CD4-positive, alpha-beta T cell (primary cell): ENCODE data around the gene UPK2. TPM values are rescaled to one million over a fixed set of nuclear protein-coding genes. Genes with fewer than 3 reads are reported as not detected.
"Not testable (repeated sequence)": the region's sequence is repeated elsewhere in the genome, so short reads cannot be mapped to it uniquely, and the experiment has no call there.

Source experiments
- ATAC-seq: fragments of 200-7000 bp; cut with Tn5 transposase; one replicate; pipeline ENCODE4 v1.10.0; 2022; ENCODE audit warnings: mild to moderate bottlenecking; ENCODE audit not compliant: poor library complexity
- CTCF ChIA-PET: fragments of 350-600 bp; sonication (Branson Sonifier 250); formaldehyde crosslinking; loops from one replicate; lab custom pipeline; 2021; ENCODE audit warnings: antibody characterized with exemption, inconsistent platforms; lab: Charles Lee
- POLR2A ChIA-PET: fragments of 350-600 bp; sonication (Branson Sonifier 250); formaldehyde crosslinking; loops from one replicate; lab custom pipeline; 2021; ENCODE audit warnings: antibody characterized with exemption, inconsistent platforms; lab: Charles Lee
- DNase-seq, 14 experiments: peaks; one replicate each; pipeline ENCODE4 v3.0.0-alpha.2; 2013 to 2020; ENCODE audit warnings: mixed read lengths in 2 of 14
- H3K27ac ChIP-seq, 2 donors: one replicate each; pipeline versions ENCODE4 v1.5.1 to v1.7.0; 2013; ENCODE audit warnings: low read length in 2 of 2, low read depth in 1 of 2, mild to moderate bottlenecking in 1 of 2
- H3K27me3 ChIP-seq, 2 experiments: 1 replicate in 1 of 2; 2 replicates in 1 of 2; pipeline versions ENCODE4 v1.6.1 to v1.7.0; 2013; ENCODE audit warnings: low read length in 2 of 2, control low read depth in 1 of 2, mild to moderate bottlenecking in 1 of 2, moderate library complexity in 1 of 2; ENCODE audit not compliant: insufficient read depth in 2 of 2, control insufficient read depth in 1 of 2
- H3K36me3 ChIP-seq: one replicate; pipeline ENCODE4 v1.6.1; 2013; ENCODE audit warnings: low read length, control low read depth; ENCODE audit not compliant: insufficient read depth
- H3K4me1 ChIP-seq: one replicate; pipeline ENCODE4 v1.6.1; 2013; ENCODE audit warnings: low read length, control low read depth; ENCODE audit not compliant: insufficient read depth
- H3K4me3 ChIP-seq: one replicate; pipeline ENCODE4 v1.5.1; 2013; ENCODE audit warnings: mild to moderate bottlenecking, low read length, moderate library complexity
- H3K9me3 ChIP-seq, 2 experiments: 1 replicate in 1 of 2; 2 replicates in 1 of 2; pipeline versions ENCODE4 v1.6.1 to v1.7.0; 2013; ENCODE audit warnings: low read length in 2 of 2, mild to moderate bottlenecking in 2 of 2, control low read depth in 1 of 2, moderate library complexity in 1 of 2; ENCODE audit not compliant: control insufficient read depth in 1 of 2, insufficient read depth in 1 of 2
- H3K27ac Mint-ChIP-seq: one replicate; pipeline ENCODE4 v1.8.0; 2020; ENCODE audit warnings: mixed read lengths
- H3K27me3 Mint-ChIP-seq: one replicate; pipeline ENCODE4 v1.8.0; 2021; ENCODE audit warnings: mixed read lengths
- H3K36me3 Mint-ChIP-seq: one replicate; pipeline ENCODE4 v1.8.0; 2021; ENCODE audit warnings: low read depth, mixed read lengths
- H3K4me1 Mint-ChIP-seq: one replicate; pipeline ENCODE4 v1.8.0; 2021; ENCODE audit warnings: low read depth, mixed read lengths
- H3K4me3 Mint-ChIP-seq: one replicate; pipeline ENCODE4 v1.8.0; 2020; ENCODE audit warnings: mild to moderate bottlenecking, mixed read lengths
- H3K9me3 Mint-ChIP-seq: one replicate; pipeline ENCODE4 v1.8.0; 2020; ENCODE audit warnings: mixed read lengths
- CTCF ChIP-seq: fragments of 200-600 bp; IDR thresholded peaks from one replicate; pipeline ENCODE4 v1.8.0; 2022; ENCODE audit warnings: antibody characterized with exemption, mild to moderate bottlenecking
- intact Hi-C, 2 experiments: fragments of 100-400 bp; cut with DNase I in 1 of 2; cut with micrococcal nuclease in 1 of 2; formaldehyde crosslinking; loops; one replicate each; pipeline versions ENCODE4 v1.15.1 to v1.9.0; 2023 to 2025; cut with DNase I, micrococcal nuclease
- total RNA-seq, 174 experiments: library from RNA in 2 of 174; stranded (reverse) in 2 of 174; gene quantifications; one replicate each; pipeline ENCODE4 v1.2.3 and lab custom pipeline; 2021 to 2026

Gene UPK2
- total RNA-seq, 2 experiments from 2014 or later: 0.27 TPM; not detected in 1

- Histone ChIP-seq H3K36me3 (no peaks in the 10 kb centered on the region), H3K27ac (no peak overlapping the region), H3K9me3 (no peaks in the 10 kb centered on the region), H3K27me3 (no peaks in the 10 kb centered on the region), H3K4me3 (no peak overlapping the region), H3K4me1 (peaks cover 4% of the 10 kb centered on the region)
- DNase-seq (no peak), ATAC-seq (no peak)
- intact Hi-C loops: no loop called here
- Mint-ChIP-seq H3K27ac (no peak overlapping the region), H3K9me3 (no peaks in the 10 kb centered on the region), H3K36me3 (no peaks in the 10 kb centered on the region), H3K4me3 (no peak overlapping the region), H3K4me1 (peaks cover 15% of the 10 kb centered on the region), H3K27me3 (no peaks in the 10 kb centered on the region)
- POLR2A ChIA-PET: interaction anchor here (0.6 kb wide), 1 partner anchor 244 kb away, joined by 3 read pairs; no protein-coding TSS in a partner anchor
- CTCF ChIA-PET: interaction anchor here (1.7 kb wide), 1 partner anchor 10 kb away, joined by 4 read pairs; the partner anchor contains the start of gene UPK2
- no peak for TF ChIP-seq CTCF
These were observed 9.0 kb upstream of the UPK2 start for GRCh38 chr11:118947091-118947490.

- Histone ChIP-seq H3K27me3 (no peaks in the 10 kb centered on the region), H3K27ac (no peak overlapping the region), H3K9me3 (no peaks in the 10 kb centered on the region), H3K4me1 (peaks cover 4% of the 10 kb centered on the region), H3K4me3 (no peak overlapping the region), H3K36me3 (no peaks in the 10 kb centered on the region)
- H3K27me3 Mint-ChIP-seq: no peaks in the 10 kb centered on the region
- ChIA-PET POLR2A (no interaction called here), CTCF (no interaction called here)
- no peaks in the 10 kb centered on the region for H3K36me3 Mint-ChIP-seq
- no peak overlapping the region for H3K4me3 Mint-ChIP-seq
- intact Hi-C loops: no loop called here
- DNase-seq: no peak
- H3K4me1 Mint-ChIP-seq: peaks cover 15% of the 10 kb centered on the region
- H3K9me3 Mint-ChIP-seq: no peaks in the 10 kb centered on the region
- no peak for TF ChIP-seq CTCF
- no peak overlapping the region for H3K27ac Mint-ChIP-seq
- no peak for ATAC-seq
These were observed 8.1 kb upstream of the UPK2 start for GRCh38 chr11:118948000-118948399.

- H3K27me3 Mint-ChIP-seq: peaks cover 5% of the 10 kb centered on the region
- POLR2A ChIA-PET: interaction anchor here (0.6 kb wide), 2 partner anchors 154 to 254 kb away, joined by 3 to 4 read pairs; no protein-coding TSS in a partner anchor
- H3K4me3 Mint-ChIP-seq: no peak overlapping the region
- Histone ChIP-seq H3K36me3 (no peaks in the 10 kb centered on the region), H3K4me1 (peaks cover 8% of the 10 kb centered on the region), H3K4me3 (no peak overlapping the region), H3K9me3 (no peaks in the 10 kb centered on the region), H3K27ac (no peak overlapping the region), H3K27me3 (no peaks in the 10 kb centered on the region)
- intact Hi-C loops: loop anchor here in 1 of 2 experiments (10.0 kb wide), 1 partner anchor 258 kb away; no protein-coding TSS in a partner anchor
- no peaks in the 10 kb centered on the region for H3K9me3 Mint-ChIP-seq
- no peak for ATAC-seq
- CTCF ChIA-PET: no interaction called here
- H3K36me3 Mint-ChIP-seq: no peaks in the 10 kb centered on the region
- no peaks in the 10 kb centered on the region for H3K4me1 Mint-ChIP-seq
- H3K27ac Mint-ChIP-seq: no peak overlapping the region
- DNase-seq: no peak
- TF ChIP-seq CTCF: no peak
These were observed 2.8 kb upstream of the UPK2 start for GRCh38 chr11:118953265-118953664.

- H3K27me3 Mint-ChIP-seq, H3K4me1 Mint-ChIP-seq, H3K4me1 ChIP-seq, ATAC-seq, DNase-seq, H3K4me3 Mint-ChIP-seq, H3K9me3 ChIP-seq, H3K27ac Mint-ChIP-seq, H3K27me3 ChIP-seq, H3K36me3 ChIP-seq, H3K27ac ChIP-seq, H3K4me3 ChIP-seq, H3K36me3 Mint-ChIP-seq, CTCF ChIA-PET, H3K9me3 Mint-ChIP-seq: not testable (repeated sequence)
- intact Hi-C loops: loop anchor here in 1 of 2 experiments (10.0 kb wide), 1 partner anchor 259 kb away; no protein-coding TSS in a partner anchor
- POLR2A ChIA-PET: interaction anchor here (0.6 kb wide), 1 partner anchor 13 kb away, joined by 3 read pairs; no protein-coding TSS in a partner anchor
These were observed 2.1 kb upstream of the UPK2 start for GRCh38 chr11:118953976-118954375.
